ENCODE results near the gene KIF11. TPM values are rescaled to one million over a fixed set of nuclear protein-coding genes. Genes with fewer than 3 reads are reported as not detected.
A peak's percentile ranks its signal among the peaks of the same experiment; 100 is the strongest.

The KIF11 gene
- total and polyA plus RNA-seq, 4 donors, result 1.0 to 7.5 (median 1.2) TPM

DNA sequence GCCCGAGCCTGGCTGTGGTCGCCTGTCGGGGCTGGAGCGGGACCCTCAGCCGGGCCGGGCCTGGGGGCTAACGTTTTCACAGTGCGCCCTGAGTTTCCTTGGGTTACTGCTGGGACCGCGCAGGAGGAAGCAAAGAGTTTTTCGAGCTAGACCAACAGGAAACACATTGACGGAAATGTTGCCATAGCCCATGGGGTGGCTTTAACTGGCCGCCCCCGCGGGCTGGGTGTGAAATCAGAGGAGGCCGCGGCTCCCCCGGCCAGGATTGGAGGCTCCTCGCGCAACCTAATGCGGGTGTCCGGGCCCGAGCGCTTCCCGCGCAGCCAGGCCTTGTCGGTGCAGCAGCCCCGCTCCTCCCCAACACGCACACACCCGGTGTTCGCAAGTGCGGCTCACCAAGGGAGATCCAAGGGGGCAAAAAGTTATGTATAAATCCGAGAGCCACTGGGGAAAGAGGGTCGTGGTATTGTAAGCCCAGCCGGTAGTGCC, 98.7 kb downstream of the KIF11 start:
- Histone ChIP-seq H3K27me3 (ENCODE audit: control insufficient read depth in 3 of 3, insufficient read depth in 3 of 3, low read length in 2 of 3) (peaks cover 0 to 74% (median 69%) of the 10 kb centered on the region in 3 donors), H3K27ac (ENCODE audit: low read depth in 1 of 2, low read length in 1 of 2) (peak overlapping the region; percentile 47 to 98), H3K36me3 (ENCODE audit: control insufficient read depth in 4 of 4, insufficient read depth in 4 of 4, low read length in 4 of 4) (peaks cover 0 to 2% (median 0%) of the 10 kb centered on the region in 4 donors), H3K4me3 (peak overlapping the region; percentile 55), H3K9me3 (ENCODE audit: control insufficient read depth in 4 of 4, insufficient read depth in 3 of 4, low read length in 3 of 4) (no peaks in the 10 kb centered on the region), H3K9ac (ENCODE audit: insufficient read depth in 1 of 2, low read length in 2 of 2) (no peak overlapping the region), H3K4me1 (ENCODE audit: control insufficient read depth in 5 of 5, insufficient read depth in 5 of 5, low read length in 5 of 5) (peaks cover 0 to 7% (median 0%) of the 10 kb centered on the region in 5 donors)
- WGBS, 2 donors, result 15 to 36% methylated on average over 35 of the region's 35 CpGs
- ATAC-seq (ENCODE audit: insufficient read depth, low FRiP score), result peak; percentile 23
- TF ChIP-seq, protein P1, sequence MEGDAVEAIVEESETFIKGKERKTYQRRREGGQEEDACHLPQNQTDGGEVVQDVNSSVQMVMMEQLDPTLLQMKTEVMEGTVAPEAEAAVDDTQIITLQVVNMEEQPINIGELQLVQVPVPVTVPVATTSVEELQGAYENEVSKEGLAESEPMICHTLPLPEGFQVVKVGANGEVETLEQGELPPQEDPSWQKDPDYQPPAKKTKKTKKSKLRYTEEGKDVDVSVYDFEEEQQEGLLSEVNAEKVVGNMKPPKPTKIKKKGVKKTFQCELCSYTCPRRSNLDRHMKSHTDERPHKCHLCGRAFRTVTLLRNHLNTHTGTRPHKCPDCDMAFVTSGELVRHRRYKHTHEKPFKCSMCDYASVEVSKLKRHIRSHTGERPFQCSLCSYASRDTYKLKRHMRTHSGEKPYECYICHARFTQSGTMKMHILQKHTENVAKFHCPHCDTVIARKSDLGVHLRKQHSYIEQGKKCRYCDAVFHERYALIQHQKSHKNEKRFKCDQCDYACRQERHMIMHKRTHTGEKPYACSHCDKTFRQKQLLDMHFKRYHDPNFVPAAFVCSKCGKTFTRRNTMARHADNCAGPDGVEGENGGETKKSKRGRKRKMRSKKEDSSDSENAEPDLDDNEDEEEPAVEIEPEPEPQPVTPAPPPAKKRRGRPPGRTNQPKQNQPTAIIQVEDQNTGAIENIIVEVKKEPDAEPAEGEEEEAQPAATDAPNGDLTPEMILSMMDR (IDR thresholded peaks at IDR 0.05; ENCODE audit: control extremely low read depth, extremely low read depth), result no peak
- peak; percentile 35 to 57 (median 45) for DNase-seq

DNA sequence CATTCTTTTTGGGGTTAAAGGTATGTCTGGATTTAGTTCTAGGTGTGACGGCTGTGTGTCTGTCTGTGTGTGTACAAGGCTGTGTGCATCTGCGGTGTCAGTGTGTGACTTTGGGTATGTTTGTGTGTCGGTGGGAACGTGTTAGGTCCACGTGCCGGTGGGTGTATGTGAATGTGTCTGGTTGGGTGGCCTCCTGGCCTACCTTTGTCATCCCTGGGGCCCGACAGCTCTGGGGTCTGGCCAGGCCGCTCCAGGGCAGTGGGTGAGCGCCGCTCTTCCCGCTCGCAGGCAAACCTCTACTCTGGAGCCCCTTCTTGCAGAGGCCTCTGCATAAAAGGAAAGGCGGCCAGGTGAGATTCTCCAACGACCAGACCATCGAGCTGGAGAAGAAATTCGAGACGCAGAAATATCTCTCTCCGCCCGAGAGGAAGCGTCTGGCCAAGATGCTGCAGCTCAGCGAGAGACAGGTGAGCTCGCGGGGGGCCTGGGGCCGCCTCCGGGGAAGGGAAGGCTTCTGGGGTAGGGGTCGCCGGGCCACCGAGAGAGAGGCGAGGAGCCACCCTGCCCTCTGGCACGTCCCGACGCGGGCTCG, 99.2 kb downstream of the KIF11 start:
- peak overlapping the region; percentile 55 for H3K4me3 ChIP-seq
- peaks cover 0 to 2% (median 0%) of the 10 kb centered on the region in 4 donors for H3K36me3 ChIP-seq (ENCODE audit: control insufficient read depth in 4 of 4, insufficient read depth in 4 of 4, low read length in 4 of 4)
- WGBS, 2 donors, result 14 to 34% methylated on average over 34 of the region's 34 CpGs
- H3K27me3 ChIP-seq (ENCODE audit: control insufficient read depth in 3 of 3, insufficient read depth in 3 of 3, low read length in 2 of 3), result peaks cover 0 to 79% (median 73%) of the 10 kb centered on the region in 3 donors
- H3K9me3 ChIP-seq (ENCODE audit: control insufficient read depth in 4 of 4, insufficient read depth in 3 of 4, low read length in 3 of 4), result no peaks in the 10 kb centered on the region
- TF ChIP-seq, protein P1 (IDR thresholded peaks at IDR 0.05; ENCODE audit: control extremely low read depth, extremely low read depth), result no peak
- ATAC-seq (ENCODE audit: insufficient read depth, low FRiP score), result no peak
- no peak overlapping the region for H3K9ac ChIP-seq (ENCODE audit: insufficient read depth in 1 of 2, low read length in 2 of 2)
- H3K27ac ChIP-seq (ENCODE audit: low read depth in 1 of 2, low read length in 1 of 2), result peak overlapping the region in 1 of 2 donors; percentile 98
- peaks cover 0 to 7% (median 0%) of the 10 kb centered on the region in 5 donors for H3K4me1 ChIP-seq (ENCODE audit: control insufficient read depth in 5 of 5, insufficient read depth in 5 of 5, low read length in 5 of 5)
- peak in 1 of 3 donors; percentile 26 for DNase-seq

DNA sequence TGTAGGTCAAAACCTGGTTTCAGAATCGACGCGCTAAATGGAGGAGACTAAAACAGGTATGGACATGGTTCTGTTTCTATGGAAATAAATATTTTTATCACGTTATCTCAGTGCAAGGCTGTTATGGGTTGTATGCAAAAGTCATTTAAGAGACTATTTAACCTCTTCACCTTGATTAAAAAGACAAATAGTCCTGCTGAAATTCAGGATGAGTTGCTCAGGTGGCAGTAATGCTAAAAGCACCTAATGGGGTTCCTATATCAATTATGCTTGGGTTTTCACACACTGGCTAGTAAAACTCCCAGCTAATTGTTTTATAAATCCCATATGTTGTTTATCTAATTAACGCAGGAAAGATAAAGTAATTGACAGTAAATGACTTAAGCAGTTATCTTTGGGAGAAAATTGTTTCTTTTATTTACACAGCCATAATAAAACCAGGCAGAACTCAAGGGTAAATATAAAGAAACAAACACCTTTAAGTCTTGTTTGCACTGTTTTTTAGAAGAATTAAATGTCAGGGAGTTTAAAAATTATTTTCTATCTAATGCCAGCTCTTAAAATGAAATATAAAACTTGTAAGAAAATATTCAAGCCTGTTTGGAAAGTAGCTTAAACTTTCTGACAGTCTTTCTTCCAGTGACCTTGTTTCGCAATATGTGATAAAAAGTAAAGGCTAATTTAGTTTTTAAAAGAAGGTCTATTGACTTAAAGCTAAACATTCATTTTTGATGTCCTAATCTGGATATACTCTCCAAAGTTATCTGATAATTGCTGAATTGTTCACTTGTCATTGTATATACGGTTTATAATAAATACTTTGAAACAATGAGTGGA, 100.0 kb downstream of the KIF11 start:
- Histone ChIP-seq H3K27ac (ENCODE audit: low read depth in 1 of 2, low read length in 1 of 2) (no peak overlapping the region), H3K4me1 (ENCODE audit: control insufficient read depth in 5 of 5, insufficient read depth in 5 of 5, low read length in 5 of 5) (peaks cover 0 to 7% (median 0%) of the 10 kb centered on the region in 5 donors), H3K9ac (ENCODE audit: insufficient read depth in 1 of 2, low read length in 2 of 2) (no peak overlapping the region), H3K36me3 (ENCODE audit: control insufficient read depth in 4 of 4, insufficient read depth in 4 of 4, low read length in 4 of 4) (peaks cover 0 to 2% (median 0%) of the 10 kb centered on the region in 4 donors), H3K4me3 (peak overlapping the region; percentile 55), H3K9me3 (ENCODE audit: control insufficient read depth in 4 of 4, insufficient read depth in 3 of 4, low read length in 3 of 4) (no peaks in the 10 kb centered on the region), H3K27me3 (ENCODE audit: control insufficient read depth in 3 of 3, insufficient read depth in 3 of 3, low read length in 2 of 3) (peaks cover 0 to 83% (median 74%) of the 10 kb centered on the region in 3 donors)
- DNase-seq (peak in 1 of 3 donors; percentile 23), ATAC-seq (ENCODE audit: insufficient read depth, low FRiP score) (no peak)
- TF ChIP-seq, protein P1 (IDR thresholded peaks at IDR 0.05; ENCODE audit: control extremely low read depth, extremely low read depth), result no peak
- WGBS, 2 donors, result 33 to 42% methylated on average over 7 of the region's 7 CpGs
